NCI-H2196 (cell line): ENCODE measurements around the gene GRPEL2.

Source experiments
- DNase-seq: peaks from one replicate; lab custom pipeline; 2025; ENCODE audit not compliant: unreplicated experiment; lab: John Stamatoyannopoulos, UW

The GRPEL2 gene

DNA sequence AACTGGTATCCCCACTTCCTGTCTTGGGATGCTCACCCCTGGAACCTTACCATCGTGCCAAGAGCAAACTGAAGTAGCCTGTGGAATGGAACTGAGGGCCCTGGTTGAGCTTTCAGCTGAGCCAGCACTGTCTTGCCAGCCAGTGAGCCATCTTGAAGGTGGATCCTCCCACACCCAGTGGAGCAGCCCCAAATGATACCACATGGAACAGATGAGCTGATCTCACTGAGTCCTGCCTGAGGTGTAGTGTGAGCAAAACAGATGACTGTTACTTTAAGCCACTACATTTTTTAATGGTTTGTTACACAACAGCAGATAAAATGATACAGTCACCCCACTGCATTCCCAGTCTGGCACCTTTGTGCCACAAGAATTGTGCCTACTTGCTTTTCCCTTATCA lies 10.4 kb downstream of the GRPEL2 start:
- DNase-seq, result no peak

- no peak for DNase-seq
These were observed 11.1 kb downstream of the GRPEL2 start for GRCh38 chr5:149356391-149356790.

DNA sequence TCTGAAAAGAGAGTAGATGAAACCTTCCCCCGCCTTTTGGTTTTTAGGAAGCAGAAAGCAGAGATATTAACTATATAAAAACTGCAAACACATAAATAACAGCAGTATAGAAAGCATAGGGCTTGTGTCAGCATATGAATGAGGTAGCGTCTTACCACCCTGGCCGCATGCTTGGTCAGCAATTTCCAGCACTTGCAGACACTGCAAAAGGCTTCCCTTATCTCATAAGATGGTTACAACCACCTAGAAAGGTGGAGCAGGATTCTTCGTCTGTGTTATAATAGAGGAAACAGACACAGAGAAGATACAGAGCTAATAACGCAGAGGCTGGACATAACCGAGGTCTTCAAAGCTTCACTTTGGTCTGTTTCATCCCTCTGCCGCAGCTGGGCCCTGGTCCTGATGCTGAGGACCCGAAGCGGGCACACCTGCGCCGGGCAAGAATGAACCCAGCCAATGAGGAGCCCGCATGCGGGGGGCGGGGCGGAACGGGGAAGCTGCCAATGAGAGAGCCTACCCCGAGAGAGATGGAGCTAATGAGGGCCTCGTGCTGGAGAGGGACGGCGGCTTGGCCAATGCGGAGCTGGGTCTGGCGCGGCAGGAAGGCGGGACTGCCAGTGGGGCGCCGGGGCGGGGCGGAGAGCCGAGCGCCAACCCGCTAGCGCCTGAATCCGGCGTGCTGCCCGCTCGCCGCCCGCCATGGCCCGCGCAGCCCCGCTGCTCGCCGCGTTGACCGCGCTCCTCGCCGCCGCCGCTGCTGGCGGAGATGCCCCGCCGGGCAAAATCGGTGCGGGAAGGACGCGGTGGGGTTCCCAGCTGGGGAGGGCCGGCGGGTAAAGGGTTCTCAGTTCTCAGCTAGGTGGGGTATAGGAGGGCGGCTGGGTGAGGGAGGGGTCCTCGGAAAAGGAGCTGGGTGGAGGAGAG lies 12.3 kb downstream of the GRPEL2 start, which contains the start of gene PCYOX1L:
Gene PCYOX1L (plus strand): TSS at position 677 of the 924 bp plus-strand sequence. CDS start 23 bp downstream, at position 700.
- DNase-seq, result peak; percentile 97

- no peak for DNase-seq
These were observed 13.0 kb downstream of the GRPEL2 start for GRCh38 chr5:149358294-149358651.

GRCh38 chr5:149358868-149359495 lies 13.7 kb downstream of the GRPEL2 start:
- no peak for DNase-seq

DNA sequence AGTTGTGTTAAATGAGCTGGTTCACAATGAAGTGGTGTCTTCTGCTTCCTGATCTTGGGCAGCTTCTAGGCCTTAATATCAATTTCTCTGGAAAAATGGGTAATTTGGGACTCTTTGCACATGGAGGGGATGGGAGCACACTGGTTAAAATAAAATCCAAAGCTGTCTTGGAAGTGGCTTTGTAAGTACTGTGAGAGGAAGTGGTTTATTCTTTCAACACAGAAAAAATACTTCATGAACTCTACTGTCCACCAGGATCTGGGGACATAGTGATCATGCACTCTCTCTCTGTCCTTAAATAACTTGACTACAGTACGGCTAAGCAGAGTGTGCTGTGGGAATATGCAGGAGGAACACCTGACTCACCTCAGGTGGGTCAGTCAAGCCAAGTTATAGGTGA lies 15.0 kb downstream of the GRPEL2 start:
- no peak for DNase-seq

DNA sequence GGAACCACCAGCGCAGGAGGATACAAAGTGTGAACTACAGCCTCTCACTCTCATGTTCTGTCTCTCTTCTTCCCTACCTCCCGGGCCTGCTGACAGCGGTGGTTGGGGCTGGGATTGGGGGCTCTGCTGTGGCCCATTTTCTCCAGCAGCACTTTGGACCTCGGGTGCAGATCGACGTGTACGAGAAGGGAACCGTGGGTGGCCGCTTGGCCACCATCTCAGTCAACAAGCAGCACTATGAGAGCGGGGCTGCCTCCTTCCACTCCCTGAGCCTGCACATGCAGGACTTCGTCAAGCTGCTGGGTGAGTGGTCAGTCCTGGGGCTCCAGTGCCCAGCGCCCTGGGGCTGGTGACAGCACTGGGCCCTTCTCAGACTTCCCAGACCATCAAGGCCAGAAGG lies 17.2 kb downstream of the GRPEL2 start:
- no peak for DNase-seq

DNA sequence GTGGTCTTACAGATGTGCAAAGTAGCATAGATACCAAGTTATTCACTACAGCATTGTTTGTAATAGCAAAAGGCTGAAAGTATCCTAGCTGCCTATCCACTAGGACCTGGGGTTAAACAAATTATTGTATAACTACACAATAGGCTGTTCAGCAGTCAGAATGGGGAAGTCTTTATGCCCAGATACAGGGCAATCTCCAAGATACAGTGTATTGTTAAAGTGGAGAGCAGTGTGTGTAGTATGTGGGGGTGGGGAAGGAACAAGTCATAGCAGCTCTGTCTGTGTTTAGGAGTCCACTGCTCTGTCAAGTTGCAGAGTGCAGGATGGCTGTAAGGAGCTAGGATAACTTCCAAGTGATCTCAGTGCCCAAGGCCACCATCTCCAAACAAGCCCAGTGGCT lies 18.1 kb downstream of the GRPEL2 start:
- no peak for DNase-seq

GRCh38 chr5:149363936-149364335 lies 18.6 kb downstream of the GRPEL2 start:
- no peak for DNase-seq

- no peak for DNase-seq
These were observed 19.4 kb downstream of the GRPEL2 start for GRCh38 chr5:149364719-149365118.

GRCh38 chr5:149365418-149365817 lies 20.1 kb downstream of the GRPEL2 start:
- DNase-seq, result no peak

DNA sequence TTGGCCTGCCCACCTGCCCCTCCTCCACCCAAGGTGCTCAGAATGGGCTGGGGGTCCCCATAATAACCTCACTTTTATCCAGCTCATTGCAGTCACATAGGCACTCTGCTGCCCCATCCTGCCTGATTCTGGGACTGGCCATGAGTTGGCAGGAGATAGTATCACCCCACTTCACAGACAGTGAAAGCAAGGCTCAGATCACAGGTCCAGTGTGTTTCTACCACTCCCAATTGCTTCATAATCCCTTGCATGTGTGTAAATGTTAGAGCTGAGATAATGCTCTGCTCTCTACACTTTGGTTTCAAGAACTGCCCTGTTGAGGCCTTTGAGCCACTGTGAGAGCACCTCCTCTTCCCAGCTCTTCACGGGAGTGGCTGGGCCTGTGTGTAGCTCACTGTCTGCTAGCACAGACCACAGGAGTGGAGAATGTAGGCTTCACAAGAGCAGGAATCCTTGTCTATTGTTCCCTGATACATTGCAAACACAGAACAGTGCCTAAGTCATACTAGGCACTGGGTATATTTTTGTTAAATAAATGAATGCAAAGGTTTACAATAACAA lies 20.9 kb downstream of the GRPEL2 start:
- no peak for DNase-seq

- peak; percentile 67 for DNase-seq
These were observed 22.1 kb downstream of the GRPEL2 start for GRCh38 chr5:149367249-149367971.

- DNase-seq, result no peak
These were observed 22.8 kb downstream of the GRPEL2 start for GRCh38 chr5:149367972-149368645.

DNA sequence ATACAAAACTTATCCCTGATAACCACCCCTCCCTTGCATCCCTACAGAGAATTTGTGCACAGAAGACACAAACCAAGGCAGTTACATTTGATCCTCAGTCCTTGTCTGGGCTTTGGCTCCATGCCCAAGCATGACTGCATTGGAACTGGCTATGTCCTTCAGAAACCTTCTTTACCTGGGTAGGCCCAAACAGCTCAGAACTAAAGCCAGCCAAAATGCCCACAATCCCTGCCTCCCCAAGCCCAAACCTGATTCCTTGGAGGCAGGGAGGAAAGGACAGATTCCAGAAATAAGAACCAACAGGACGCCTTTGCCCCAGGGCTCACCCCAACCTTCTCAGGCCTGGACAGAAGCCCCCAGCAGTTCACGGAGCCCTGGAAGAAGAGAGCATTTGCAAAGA lies 25.6 kb downstream of the GRPEL2 start:
- peak; percentile 28 for DNase-seq

DNA sequence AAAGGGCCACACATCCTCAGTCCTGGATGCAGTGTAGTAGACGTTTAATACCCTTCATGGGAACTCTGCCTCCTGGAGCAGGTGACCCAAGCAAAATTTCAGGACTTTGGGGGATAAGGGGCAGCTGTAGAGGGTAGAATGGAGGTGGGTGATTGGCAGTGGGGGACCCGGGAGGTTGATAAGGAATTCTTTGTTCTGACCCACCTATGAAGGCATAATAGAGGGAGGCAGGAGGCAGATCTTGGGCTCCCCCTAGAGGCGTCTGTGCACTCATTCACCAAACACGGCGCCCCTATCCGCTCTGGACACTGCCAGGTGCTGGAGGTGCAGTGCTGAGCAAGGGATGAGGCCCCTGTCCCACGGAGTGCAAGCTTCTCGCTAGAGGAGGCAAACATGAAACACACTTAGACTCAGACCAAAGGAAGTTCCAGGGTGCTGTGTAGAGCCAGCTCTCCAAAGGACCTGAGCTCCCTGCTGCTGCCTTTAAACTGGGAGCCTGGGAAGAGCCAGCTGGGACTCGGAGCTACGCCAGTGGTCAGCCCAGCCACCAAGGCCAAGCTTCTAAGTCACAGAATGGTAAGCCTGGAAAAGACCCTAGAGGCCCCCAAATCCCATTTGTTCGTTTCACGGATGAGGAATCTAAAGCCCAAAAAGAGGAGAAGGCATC lies 26.1 kb downstream of the GRPEL2 start:
- peak; percentile 62 for DNase-seq

- no peak for DNase-seq
These were observed 26.9 kb downstream of the GRPEL2 start for GRCh38 chr5:149372076-149372795.

DNA sequence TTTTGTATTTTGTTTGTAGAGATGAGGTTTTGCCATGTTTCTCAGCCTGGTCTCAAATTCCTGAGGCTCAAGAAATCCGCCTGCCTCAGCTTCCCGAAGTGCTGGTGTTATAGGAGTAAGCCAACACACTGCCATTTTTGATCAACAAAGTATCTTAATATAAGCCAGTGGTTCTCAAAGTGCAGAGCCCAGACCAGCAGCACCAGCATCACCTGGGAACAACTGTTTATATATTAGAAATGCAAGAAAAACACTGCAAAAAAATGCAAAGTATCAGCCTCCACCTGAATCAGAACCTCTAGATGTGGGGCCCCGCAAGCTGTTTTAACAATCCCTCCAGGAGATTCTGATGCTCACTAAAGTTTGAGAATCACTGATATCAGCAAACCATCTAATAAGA lies 27.6 kb downstream of the GRPEL2 start:
- DNase-seq, result no peak

- no peak for DNase-seq
These were observed 29.0 kb downstream of the GRPEL2 start for GRCh38 chr5:149374303-149374702.

DNA sequence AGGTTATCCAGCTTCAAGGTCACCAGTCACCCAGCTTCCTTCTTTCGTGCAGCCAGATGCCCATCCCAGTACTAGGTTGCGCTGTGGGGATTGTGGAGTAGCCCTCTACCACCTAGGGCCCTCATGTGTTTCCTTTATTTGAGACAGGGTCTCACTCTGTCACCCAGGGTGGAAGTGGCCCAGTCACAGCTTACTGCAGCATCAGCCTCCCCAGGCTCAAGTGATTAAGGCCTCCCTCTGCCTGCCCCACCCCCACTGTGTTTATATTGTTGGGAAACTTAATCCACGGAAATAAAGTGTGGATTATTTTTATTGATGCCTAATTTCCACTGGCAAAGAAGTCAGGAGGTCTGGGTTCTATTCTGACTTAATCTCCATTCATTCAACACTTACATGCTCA lies 29.5 kb downstream of the GRPEL2 start:
- DNase-seq, result no peak
